GM21367 (cell line): ENCODE measurements around the gene EFNA5.
A peak's percentile ranks its signal among the peaks of the same experiment; 100 is the strongest.
"Not testable (repeated sequence)": the region's sequence is repeated elsewhere in the genome, so short reads cannot be mapped to it uniquely, and the experiment has no call there.

Experiments
- ATAC-seq: cut with Tn5 transposase; IDR thresholded peaks from one replicate; pipeline ENCODE4 v1.9.1; 2021; ENCODE audit not compliant: unreplicated experiment

The EFNA5 gene

DNA sequence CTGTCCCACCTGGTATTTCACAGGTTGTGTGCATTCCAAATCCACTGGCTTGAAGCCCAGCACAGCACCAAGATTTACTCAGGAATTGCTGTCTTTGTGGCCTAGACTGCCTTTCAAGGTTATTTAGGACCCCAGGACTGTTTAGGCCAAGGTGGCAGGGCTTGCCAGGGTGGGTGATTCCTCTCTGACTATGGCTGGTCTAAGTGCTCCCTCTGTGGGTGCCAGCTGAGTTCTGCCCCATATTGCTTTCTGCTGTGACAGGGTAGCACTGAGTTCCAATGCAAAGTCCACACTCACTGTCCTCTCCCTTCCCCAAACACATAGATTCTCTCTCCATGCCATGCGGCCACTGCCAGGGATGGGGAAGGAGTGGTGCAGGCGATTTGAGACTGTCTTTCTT is 318.2 kb downstream of the EFNA5 start:
- ATAC-seq: no peak

DNA sequence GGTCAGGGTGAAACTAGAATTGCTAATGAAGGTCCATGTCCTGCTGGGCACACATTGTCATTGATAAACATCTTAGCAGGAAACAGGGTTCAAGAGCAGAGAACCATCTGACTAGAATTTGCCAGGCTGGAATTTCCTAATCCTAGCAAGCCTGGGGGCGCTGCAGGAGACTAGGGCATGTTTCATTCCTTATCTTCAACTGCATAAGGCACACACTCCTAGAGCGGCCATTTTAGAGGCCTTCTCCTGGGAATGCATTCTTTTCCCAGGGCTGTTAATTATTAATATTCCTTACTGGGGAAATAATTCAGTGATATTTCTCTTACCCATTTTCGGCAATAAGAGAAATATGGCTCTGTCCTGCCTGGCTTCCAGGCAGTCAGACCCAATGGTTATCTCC is 324.2 kb downstream of the EFNA5 start:
- ATAC-seq: not testable (repeated sequence)

DNA sequence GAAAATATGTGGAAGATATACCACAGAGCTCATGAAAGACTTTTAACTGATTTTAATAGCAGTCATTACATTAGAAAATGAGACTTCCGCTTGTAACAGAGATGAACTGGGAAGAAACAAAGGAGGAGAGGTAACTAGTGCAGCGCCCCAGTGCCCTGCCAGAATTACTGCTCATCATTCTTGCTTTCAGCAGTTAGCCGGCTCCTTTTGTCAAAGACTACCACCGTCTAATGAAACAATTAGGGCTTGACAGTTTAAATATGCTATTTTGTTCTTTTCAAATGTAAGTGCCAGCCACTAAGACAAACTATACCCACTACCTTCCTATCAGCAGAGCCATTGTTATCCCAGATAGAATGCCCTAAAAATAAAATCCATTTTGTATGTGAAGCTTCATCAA is 328.4 kb downstream of the EFNA5 start:
- no peak for ATAC-seq

- ATAC-seq: no peak
Measured at GRCh38 chr5:107341376-107342084, 329.2 kb downstream of the EFNA5 start.

DNA sequence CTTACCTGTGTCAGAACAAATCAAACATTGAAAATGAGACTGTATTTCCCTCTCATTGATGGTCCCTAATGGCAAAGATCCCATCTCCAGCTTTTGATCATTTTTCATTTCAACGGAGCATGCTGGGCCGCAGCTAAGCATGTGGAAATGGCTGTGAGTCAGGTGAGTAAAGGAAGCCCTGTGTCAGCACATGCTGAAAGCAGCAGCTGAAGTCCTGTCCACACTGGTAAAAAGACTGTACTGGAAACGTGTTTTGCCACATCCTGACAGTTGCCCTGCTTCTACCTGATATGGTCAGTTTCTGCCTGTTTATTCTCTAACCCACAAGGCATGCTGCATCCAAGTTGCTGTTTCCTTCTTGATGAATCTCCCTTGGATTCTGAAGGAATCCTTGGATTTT is 330.1 kb downstream of the EFNA5 start:
- no peak for ATAC-seq

DNA sequence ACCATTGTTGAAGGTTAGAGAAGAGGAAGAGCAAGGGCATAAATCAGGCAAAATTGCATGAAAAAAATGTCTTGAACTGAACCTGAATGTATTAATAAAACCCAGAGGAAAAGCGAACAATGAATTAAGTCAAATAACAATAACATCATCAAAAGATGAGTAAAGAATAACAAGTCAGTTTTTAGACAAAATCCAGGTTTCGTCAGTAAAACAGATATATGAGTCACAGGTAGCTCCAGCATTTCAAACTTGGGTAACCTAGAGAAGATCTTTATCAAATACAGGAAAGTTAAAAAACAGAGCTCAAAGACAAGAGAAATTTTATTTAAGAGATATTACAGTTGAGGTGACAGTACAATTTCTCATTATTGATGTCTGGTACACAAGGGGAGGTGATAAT is 332.4 kb downstream of the EFNA5 start:
- ATAC-seq: no peak

DNA sequence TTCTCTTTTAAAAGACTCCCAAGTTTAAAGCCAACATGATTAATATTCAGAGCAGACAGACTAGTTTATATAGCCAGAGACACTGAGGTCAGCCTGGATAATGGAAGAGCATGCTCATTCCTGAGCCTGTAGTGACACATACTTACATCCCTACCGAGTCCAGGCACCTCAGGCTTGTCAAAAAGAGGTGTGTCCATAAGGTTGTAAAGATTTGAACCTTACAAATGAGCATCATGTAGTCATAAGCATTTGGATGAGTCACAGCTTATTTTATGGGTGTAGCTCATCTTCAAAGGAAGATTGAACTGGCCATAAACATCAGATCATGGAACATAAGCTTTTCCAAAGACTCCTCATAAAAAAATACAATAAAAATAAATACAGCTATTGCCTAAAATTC is 333.5 kb downstream of the EFNA5 start:
- no peak for ATAC-seq

GRCh38 chr5:107331882-107332281 is 338.9 kb downstream of the EFNA5 start:
- no peak for ATAC-seq

- no peak for ATAC-seq
Measured at GRCh38 chr5:107331312-107331711, 339.4 kb downstream of the EFNA5 start.

DNA sequence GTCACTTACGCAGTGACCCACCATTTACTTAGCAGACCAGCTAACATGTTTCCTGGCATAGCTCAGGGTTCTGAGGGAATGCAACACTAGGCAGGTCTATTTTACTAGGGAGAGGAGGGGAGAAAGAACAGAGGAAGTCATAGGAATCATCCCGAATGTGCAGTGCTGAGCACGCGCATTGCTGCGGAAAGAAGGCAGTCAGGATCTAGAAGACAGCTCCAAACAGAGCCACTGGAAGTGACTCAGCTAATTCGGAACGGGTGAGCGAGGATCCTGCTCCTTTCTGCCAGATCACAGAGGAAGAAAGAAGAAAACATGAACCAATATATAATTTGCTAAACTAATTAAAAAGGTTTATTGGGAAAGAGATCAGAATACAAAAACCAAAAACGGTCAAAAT is 339.8 kb downstream of the EFNA5 start:
- ATAC-seq: no peak

- peak; percentile 80 for ATAC-seq
Measured at GRCh38 chr5:107329850-107330249, 340.9 kb downstream of the EFNA5 start.
